ENCODE measurements around the gene IFT57. TPM values are rescaled to one million over a fixed set of nuclear protein-coding genes. Genes with fewer than 3 reads are reported as not detected.

Gene IFT57
- total and polyA plus RNA-seq, 9 of the 15 experiments (the other 6 are each of a cell fraction or from before 2014, with no cell fraction given), result 1.5 to 20.1 (median 9.9) TPM

GRCh38 chr3:108191394-108191793 lies 30.8 kb downstream of the IFT57 start:
- 71% methylated on average over 4 of the region's 4 CpGs for WGBS (ENCODE audit: insufficient coverage, low coverage, missing lambda C conversion rate)
- intact Hi-C loops (cut with micrococcal nuclease), result no loop called here
- Histone ChIP-seq H2AFZ (ENCODE audit: low read depth, low read length) (no peak overlapping the region), H3K27ac (ENCODE audit: extremely low read depth, low read depth, low read length) (no peak overlapping the region), H3K36me3 (ENCODE audit: control insufficient read depth, insufficient read depth, low read length) (no peaks in the 10 kb centered on the region), H3K27me3 (ENCODE audit: control insufficient read depth in 2 of 2, insufficient read depth in 2 of 2, low read length in 2 of 2) (no peaks in the 10 kb centered on the region), H3K9me3 (replicated peaks; ENCODE audit: control insufficient read depth, insufficient read depth, low read depth, low read length) (no peaks in the 10 kb centered on the region), H3K79me2 (ENCODE audit: control insufficient read depth, insufficient read depth, low read length) (no peaks in the 10 kb centered on the region), H3K4me1 (replicated peaks in 1 of 2; ENCODE audit: control insufficient read depth in 2 of 2, insufficient read depth in 2 of 2, low read length in 2 of 2) (no peaks in the 10 kb centered on the region), H3K4me3 (no peak overlapping the region), H3K9me1 (ENCODE audit: control insufficient read depth, insufficient read depth, low read length) (no peaks in the 10 kb centered on the region), H4K20me1 (replicated peaks; ENCODE audit: control insufficient read depth, insufficient read depth, low read length) (no peaks in the 10 kb centered on the region), H3K9ac (ENCODE audit: insufficient read depth in 1 of 2, low read depth in 2 of 2, low read length in 2 of 2) (no peak overlapping the region), H3K4me2 (ENCODE audit: insufficient read depth, low read length) (no peak overlapping the region)
- ChIA-PET POLR2A (no interaction called here), CTCF (ENCODE audit: low intra/inter-chr PET ratio) (no interaction called here)
- no peak for ATAC-seq
- no peak for FAIRE-seq
- BruUV-seq (replicated peaks), result no TSS peak
- in situ Hi-C loops (cut with MboI), result no loop called here
- TF ChIP-seq SFPQ (IDR thresholded peaks at IDR 0.05; ENCODE audit: low read depth, low read length) (no peak), SP1 (CRISPR knock-in tag; IDR thresholded peaks at IDR 0.05) (no peak), ZNF707 (CRISPR knock-in tag; conservative IDR thresholded peaks at IDR 0.05) (no peak), MLLT1 (IDR thresholded peaks at IDR 0.05) (no peak), ADNP (tag; IDR thresholded peaks at IDR 0.05) (no peak), ZNF561 (CRISPR knock-in tag; conservative IDR thresholded peaks at IDR 0.05) (no peak), BRD4 (IDR thresholded peaks at IDR 0.05) (no peak), HNRNPL (IDR thresholded peaks at IDR 0.05; ENCODE audit: low read depth, low read length) (no peak), HDAC2 (IDR thresholded peaks at IDR 0.05) (no peak)
- DNase-seq (ENCODE audit: extremely low read depth in 1 of 4, low spot score in 3 of 4), result no peak
